Hepatocyte (in vitro differentiated cells): Measurements from ENCODE around the gene SMARCB1.

Experiments
- CTCF ChIP-seq: fragments of 200-600 bp; sonication (generic); IDR thresholded peaks from 2 replicates; pipeline ENCODE4 v1.5.1; 2016; ENCODE audit warnings: antibody characterized with exemption, mild to moderate bottlenecking; ENCODE audit not compliant: poor library complexity
- EZH2 ChIP-seq: fragments of 200-600 bp; sonication (generic); IDR thresholded peaks from 2 replicates; pipeline ENCODE4 v1.6.1; 2016; ENCODE audit warnings: antibody characterized with exemption, mild to moderate bottlenecking, borderline replicate concordance
- EZH2phosphoT487 ChIP-seq: fragments of 200-600 bp; sonication (generic); IDR thresholded peaks from one replicate; pipeline ENCODE4 v1.6.1; 2018; ENCODE audit warnings: antibody characterized with exemption, mild to moderate bottlenecking, low read depth, moderate library complexity; ENCODE audit not compliant: unreplicated experiment, severe bottlenecking

GRCh38 chr22:23837911-23838680 lies 51.3 kb downstream of the SMARCB1 start:
- TF ChIP-seq CTCF (no peak), EZH2phosphoT487 (no peak), EZH2 (no peak)
